ENCODE results near the gene TBCD. TPM values are rescaled to one million over a fixed set of nuclear protein-coding genes. Genes with fewer than 3 reads are reported as not detected.

The TBCD gene
- total RNA-seq, 1 experiment from 2014 or later = 29.6 TPM

- no peak for TF ChIP-seq EZH2 (IDR thresholded peaks at IDR 0.05; ENCODE audit: low read length, unreplicated experiment)
- no peak for TF ChIP-seq EZH2phosphoT487 (IDR thresholded peaks at IDR 0.05; ENCODE audit: borderline replicate concordance, low read length)
- no peak for TF ChIP-seq CTCF (conservative IDR thresholded peaks at IDR 0.05; ENCODE audit: low read depth, low read length)
- DNase-seq (no peak), ATAC-seq (no peak)
- no peak overlapping the region for H3K4me2 ChIP-seq (ENCODE audit: low read length)
- H3F3A ChIP-seq (ENCODE audit: low read length, unreplicated experiment) = no peaks in the 10 kb centered on the region
- no peak overlapping the region for H2AFZ ChIP-seq (ENCODE audit: low read length)
- H3K36me3 ChIP-seq (ENCODE audit: low read depth, low read length) = peaks cover 24% of the 10 kb centered on the region
- H3K4me1 ChIP-seq (ENCODE audit: insufficient read depth, low read length) = no peaks in the 10 kb centered on the region
- intact Hi-C loops (cut with micrococcal nuclease) = no loop called here
- ChIA-PET CTCF (no interaction called here), POLR2A (ENCODE audit: unreplicated experiment) (no interaction called here)
- H3K9me2 ChIP-seq (replicated peaks; ENCODE audit: low read length) = no peaks in the 10 kb centered on the region
- H3K9me3 ChIP-seq (ENCODE audit: low read length) = peaks cover 7% of the 10 kb centered on the region; the same call in 1 of the 2 replicates
- no peak overlapping the region for H3K27ac ChIP-seq (ENCODE audit: low read length)
- H3K79me2 ChIP-seq (ENCODE audit: low read length) = no peaks in the 10 kb centered on the region
- H3K9ac ChIP-seq (ENCODE audit: low read length) = no peak overlapping the region
- no peaks in the 10 kb centered on the region for H3K27me3 ChIP-seq (ENCODE audit: low read length)
- H3K4me3 ChIP-seq (ENCODE audit: low read length) = no peak overlapping the region
- BruUV-seq (replicated peaks) = no TSS peak
- no peaks in the 10 kb centered on the region for H4K20me1 ChIP-seq (ENCODE audit: low read length)
Observed at GRCh38 chr17:82817947-82818346, 66.1 kb downstream of the TBCD start.

DNA sequence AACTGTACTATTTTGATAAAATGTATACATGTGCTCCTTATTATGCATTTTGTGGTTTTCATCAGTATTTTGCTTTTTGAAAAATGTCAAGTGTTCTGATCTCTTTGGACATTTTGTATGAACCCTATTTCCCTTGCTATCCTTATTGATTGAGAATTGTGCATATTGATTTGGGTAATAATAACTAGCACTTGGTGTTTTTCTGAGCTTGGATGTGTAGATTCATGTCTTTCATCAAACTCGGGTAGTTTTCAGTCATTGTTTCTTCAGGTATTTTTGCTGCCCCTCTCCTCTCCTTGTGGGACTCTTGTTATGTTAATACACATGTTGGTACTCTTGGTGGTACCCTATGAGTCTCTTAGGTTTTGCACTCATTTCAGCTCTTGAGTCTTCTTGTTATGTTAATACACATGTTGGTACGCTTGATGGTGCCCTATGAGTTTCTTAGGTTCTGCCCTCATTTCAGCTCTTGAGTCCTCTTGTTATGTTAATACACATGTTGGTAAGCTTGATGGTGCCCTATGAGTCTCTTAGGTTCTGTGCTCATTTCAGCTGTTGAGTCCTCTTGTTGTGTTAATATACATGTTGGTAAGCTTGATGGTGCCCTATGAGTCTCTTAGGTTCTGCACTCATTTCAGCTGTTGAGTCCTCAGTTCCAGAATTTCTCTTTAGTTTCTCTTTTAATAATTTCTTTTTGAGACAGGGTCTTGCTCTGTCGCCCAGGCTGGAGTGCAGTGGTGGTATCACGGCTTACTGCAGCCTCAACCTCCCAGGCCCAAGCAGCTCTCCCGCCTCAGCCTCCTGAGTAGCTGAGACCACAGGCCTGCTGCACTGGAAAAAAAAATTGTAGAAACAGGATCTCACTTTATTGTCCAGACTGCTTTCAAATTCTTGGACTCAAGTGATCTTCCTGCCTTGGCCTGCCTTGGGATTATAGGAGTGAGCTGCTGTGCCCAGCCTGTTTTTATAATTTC is 68.7 kb downstream of the TBCD start:
- ChIA-PET POLR2A (ENCODE audit: unreplicated experiment) (no interaction called here), CTCF (no interaction called here)
- Histone ChIP-seq H2AFZ (ENCODE audit: low read length) (no peak overlapping the region), H3K36me3 (ENCODE audit: low read depth, low read length) (peaks cover 20% of the 10 kb centered on the region), H3F3A (ENCODE audit: low read length, unreplicated experiment) (no peaks in the 10 kb centered on the region), H3K27ac (ENCODE audit: low read length) (no peak overlapping the region), H3K9me2 (replicated peaks; ENCODE audit: low read length) (no peaks in the 10 kb centered on the region), H3K9ac (ENCODE audit: low read length) (no peak overlapping the region), H3K4me1 (ENCODE audit: insufficient read depth, low read length) (no peaks in the 10 kb centered on the region), H3K9me3 (ENCODE audit: low read length) (peaks cover 7% of the 10 kb centered on the region; the same call in 1 of the 2 replicates), H3K4me3 (ENCODE audit: low read length) (no peak overlapping the region), H3K79me2 (ENCODE audit: low read length) (no peaks in the 10 kb centered on the region), H3K27me3 (ENCODE audit: low read length) (no peaks in the 10 kb centered on the region), H4K20me1 (ENCODE audit: low read length) (no peaks in the 10 kb centered on the region), H3K4me2 (ENCODE audit: low read length) (no peak overlapping the region)
- intact Hi-C loops (cut with micrococcal nuclease) = no loop called here
- no peak for ATAC-seq
- no peak for TF ChIP-seq EZH2 (IDR thresholded peaks at IDR 0.05; ENCODE audit: low read length, unreplicated experiment)
- no peak for TF ChIP-seq CTCF (conservative IDR thresholded peaks at IDR 0.05; ENCODE audit: low read depth, low read length)
- no peak for TF ChIP-seq EZH2phosphoT487 (IDR thresholded peaks at IDR 0.05; ENCODE audit: borderline replicate concordance, low read length)
- DNase-seq = no peak
- no TSS peak for BruUV-seq (replicated peaks)

GRCh38 chr17:82821554-82821953 is 69.7 kb downstream of the TBCD start:
- intact Hi-C loops (cut with micrococcal nuclease) = no loop called here
- ATAC-seq (no peak), DNase-seq (no peak)
- Histone ChIP-seq H3K79me2 (ENCODE audit: low read length) (no peaks in the 10 kb centered on the region), H3K9ac (ENCODE audit: low read length) (no peak overlapping the region), H3K27ac (ENCODE audit: low read length) (no peak overlapping the region), H3K4me3 (ENCODE audit: low read length) (no peak overlapping the region), H3K4me1 (ENCODE audit: insufficient read depth, low read length) (no peaks in the 10 kb centered on the region), H3K9me2 (replicated peaks; ENCODE audit: low read length) (no peaks in the 10 kb centered on the region), H2AFZ (ENCODE audit: low read length) (no peak overlapping the region), H4K20me1 (ENCODE audit: low read length) (no peaks in the 10 kb centered on the region), H3K9me3 (ENCODE audit: low read length) (peaks cover 7% of the 10 kb centered on the region; the same call in 1 of the 2 replicates), H3K27me3 (ENCODE audit: low read length) (no peaks in the 10 kb centered on the region), H3K4me2 (ENCODE audit: low read length) (no peak overlapping the region), H3K36me3 (ENCODE audit: low read depth, low read length) (peaks cover 20% of the 10 kb centered on the region), H3F3A (ENCODE audit: low read length, unreplicated experiment) (no peaks in the 10 kb centered on the region)
- ChIA-PET POLR2A (ENCODE audit: unreplicated experiment) (no interaction called here), CTCF (no interaction called here)
- BruUV-seq (replicated peaks) = no TSS peak
- no peak for TF ChIP-seq EZH2phosphoT487 (IDR thresholded peaks at IDR 0.05; ENCODE audit: borderline replicate concordance, low read length)
- no peak for TF ChIP-seq EZH2 (IDR thresholded peaks at IDR 0.05; ENCODE audit: low read length, unreplicated experiment)
- no peak for TF ChIP-seq CTCF (conservative IDR thresholded peaks at IDR 0.05; ENCODE audit: low read depth, low read length)
